Activated T-helper 1 cell treated with anti-CD3 and anti-CD28 coated beads, Interleukin-12 subunit alpha, Interleukin-12 subunit beta, Interleukin-2, Interleukin-4 antibody, amounts not matched to agents 30 ng/mL and 10 ng/mL and 1 ng/mL, durations not matched to agents 14 hours and 24 hours and 36 hours (primary cell): ENCODE measurements around the gene PLAAT4. TPM values are rescaled to one million over a fixed set of nuclear protein-coding genes. Genes with fewer than 3 reads are reported as not detected.
A peak's percentile ranks its signal among the peaks of the same experiment; 100 is the strongest.
"Not testable (repeated sequence)": the region's sequence is repeated elsewhere in the genome, so short reads cannot be mapped to it uniquely, and the experiment has no call there.

ENCODE experiments used
- DNase-seq: peaks from one replicate; pipeline ENCODE4 v3.0.0; 2021; ENCODE audit warnings: low spot score
- H3K27ac Mint-ChIP-seq: one replicate; pipeline ENCODE4 v1.8.0; 2021; ENCODE audit warnings: mild to moderate bottlenecking, mixed read lengths
- H3K27me3 Mint-ChIP-seq: one replicate; pipeline ENCODE4 v1.8.0; 2022; ENCODE audit warnings: mild to moderate bottlenecking, moderate library complexity, mixed read lengths; ENCODE audit not compliant: insufficient read depth
- H3K36me3 Mint-ChIP-seq: one replicate; pipeline ENCODE4 v1.8.0; 2021; ENCODE audit warnings: low read depth, mixed read lengths
- H3K4me1 Mint-ChIP-seq: one replicate; pipeline ENCODE4 v1.8.0; 2021; ENCODE audit warnings: low read depth, mixed read lengths
- H3K4me3 Mint-ChIP-seq: one replicate; pipeline ENCODE4 v1.8.0; 2021; ENCODE audit warnings: mild to moderate bottlenecking, moderate library complexity, mixed read lengths
- H3K9me3 Mint-ChIP-seq: one replicate; pipeline ENCODE4 v1.8.0; 2021; ENCODE audit warnings: mixed read lengths
- intact Hi-C: fragments of 100-400 bp; cut with micrococcal nuclease; formaldehyde crosslinking; loops from one replicate; pipeline ENCODE4 v1.15.1; 2024
- total RNA-seq: library from RNA; stranded (reverse); gene quantifications from 2 replicates; pipeline ENCODE4 v1.2.3, GENCODE V29; 2022

Gene PLAAT4
- total RNA-seq, 1 donor from 2014 or later, result 11.8 TPM

DNA sequence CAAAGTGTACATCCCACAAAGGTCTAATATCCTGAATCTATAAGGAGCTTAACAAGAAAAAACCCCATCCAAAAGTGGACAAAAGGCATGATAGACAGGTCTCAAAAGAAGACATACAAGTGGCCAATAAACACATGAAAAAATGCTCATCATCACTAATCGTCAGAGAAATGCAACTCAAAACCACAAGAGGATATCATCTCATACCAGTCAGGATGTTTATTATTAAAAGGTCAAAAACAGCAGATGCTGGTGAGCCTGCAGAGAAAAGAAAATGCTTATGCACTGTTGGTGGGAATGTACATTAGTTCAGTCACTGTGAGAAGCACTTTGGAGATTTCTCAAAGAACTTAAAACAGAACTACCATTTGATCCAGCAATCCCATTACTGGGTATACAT is 18.1 kb upstream of the PLAAT4 start:
- no peak overlapping the region for H3K4me3 Mint-ChIP-seq
- intact Hi-C loops, result no loop called here

DNA sequence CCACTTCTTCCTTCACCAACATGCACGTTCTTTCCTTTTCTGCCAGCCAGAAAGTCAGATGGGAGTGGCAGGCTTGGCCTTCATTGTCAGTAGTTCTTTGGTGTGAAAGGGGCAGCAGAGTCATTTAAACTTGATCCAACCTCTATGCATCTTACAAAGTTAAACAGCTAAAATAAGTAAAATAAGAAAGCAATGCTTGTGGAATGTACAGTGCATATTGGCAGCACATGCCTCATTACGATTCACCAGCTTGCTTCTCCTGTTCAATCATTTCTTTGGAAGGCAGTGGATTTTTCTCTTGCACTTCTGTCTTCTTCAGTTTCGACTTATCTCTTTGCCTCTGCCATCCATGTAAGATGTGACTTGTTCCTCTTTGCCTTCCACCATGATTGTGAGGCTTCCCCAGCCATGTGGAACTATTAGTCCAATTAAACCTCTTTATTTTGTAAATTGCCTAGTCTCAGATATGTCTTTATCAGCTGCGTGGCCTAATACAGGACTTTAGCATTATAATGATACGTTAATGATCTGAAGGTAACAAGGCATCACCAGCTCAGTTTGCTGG is 15.9 kb upstream of the PLAAT4 start:
- no peak overlapping the region for H3K4me3 Mint-ChIP-seq
- intact Hi-C loops, result no loop called here
- no peak overlapping the region for H3K27ac Mint-ChIP-seq
- peaks cover 12% of the 10 kb centered on the region for H3K27me3 Mint-ChIP-seq
- no peak for DNase-seq
- no peaks in the 10 kb centered on the region for H3K36me3 Mint-ChIP-seq
- peaks cover 12% of the 10 kb centered on the region for H3K4me1 Mint-ChIP-seq
- H3K9me3 Mint-ChIP-seq, result no peaks in the 10 kb centered on the region

More for the DNA sequence above, 18.1 kb upstream of the PLAAT4 start:
- Mint-ChIP-seq H3K27me3 (peaks cover 12% of the 10 kb centered on the region), H3K4me1 (peaks cover 12% of the 10 kb centered on the region), H3K36me3 (no peaks in the 10 kb centered on the region), H3K9me3 (no peaks in the 10 kb centered on the region), H3K27ac (no peak overlapping the region)
- DNase-seq, result no peak

DNA sequence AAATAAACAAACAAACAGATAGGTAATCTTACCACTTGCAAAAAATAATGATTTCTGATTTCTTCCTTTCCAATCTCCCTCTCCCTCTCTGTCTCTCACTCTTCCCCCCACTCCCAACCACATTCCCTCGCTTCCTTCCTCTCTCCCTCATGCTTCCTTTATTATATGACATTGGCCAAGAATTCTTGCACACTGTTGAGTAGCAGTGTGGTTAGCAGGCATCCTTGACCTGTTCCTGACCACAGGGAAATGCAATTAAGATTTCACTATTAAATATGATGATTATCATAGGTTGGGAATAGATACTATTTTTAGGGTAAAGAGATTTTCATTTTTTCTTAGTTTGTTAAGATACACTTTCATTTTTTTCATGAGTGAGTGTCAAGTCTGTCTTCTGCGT is 14.7 kb upstream of the PLAAT4 start:
- intact Hi-C loops, result no loop called here
- Mint-ChIP-seq H3K27me3 (peaks cover 12% of the 10 kb centered on the region), H3K36me3 (no peaks in the 10 kb centered on the region), H3K9me3 (no peaks in the 10 kb centered on the region), H3K27ac (no peak overlapping the region), H3K4me3 (no peak overlapping the region), H3K4me1 (peaks cover 12% of the 10 kb centered on the region)
- DNase-seq, result no peak

DNA sequence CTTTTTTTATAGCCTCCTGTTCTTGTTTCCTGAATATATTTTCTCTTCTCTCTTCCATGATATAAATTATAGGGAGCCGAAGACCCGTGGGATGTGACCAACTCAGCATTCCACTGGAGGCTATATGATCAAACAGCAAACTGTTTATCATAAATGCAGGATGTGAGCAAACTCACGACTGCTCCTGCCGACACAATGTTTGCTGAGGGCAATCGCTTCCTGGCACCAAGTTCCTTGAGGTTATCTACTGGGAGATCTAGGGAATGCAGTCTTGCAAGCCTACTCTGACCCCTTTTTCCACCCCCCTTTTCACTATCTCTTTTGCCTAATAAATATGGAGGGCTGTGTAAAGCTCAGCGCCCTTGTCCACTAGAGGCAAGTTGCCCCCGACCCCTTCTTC is 13.5 kb upstream of the PLAAT4 start:
- intact Hi-C loops, result no loop called here
- H3K36me3 Mint-ChIP-seq, result no peaks in the 10 kb centered on the region
- DNase-seq, result no peak
- H3K9me3 Mint-ChIP-seq, result no peaks in the 10 kb centered on the region
- peaks cover 12% of the 10 kb centered on the region for H3K27me3 Mint-ChIP-seq
- no peak overlapping the region for H3K27ac Mint-ChIP-seq
- no peak overlapping the region for H3K4me3 Mint-ChIP-seq
- H3K4me1 Mint-ChIP-seq, result peaks cover 10% of the 10 kb centered on the region

DNA sequence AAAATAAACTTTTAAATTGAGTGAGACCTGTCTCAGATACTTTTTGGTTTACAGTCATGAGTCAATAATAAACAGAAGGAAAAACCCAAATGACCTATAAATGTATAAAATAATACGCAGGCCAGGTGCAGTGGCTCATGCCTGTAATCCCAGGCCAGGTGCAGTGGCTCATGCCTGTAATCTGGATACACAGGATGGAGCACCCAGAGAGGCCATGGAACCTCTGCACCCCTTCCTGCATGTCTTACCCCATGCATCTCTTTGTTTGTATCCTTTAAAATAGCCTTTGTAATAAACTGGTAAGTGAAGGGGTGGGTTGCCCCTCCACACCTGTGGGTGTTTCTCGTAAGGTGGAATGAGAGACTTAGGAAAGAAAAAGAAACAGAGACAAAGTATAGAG is 8.9 kb upstream of the PLAAT4 start:
- Mint-ChIP-seq H3K4me3 (no peak overlapping the region), H3K36me3 (no peaks in the 10 kb centered on the region), H3K27me3 (peaks cover 5% of the 10 kb centered on the region), H3K4me1 (peaks cover 33% of the 10 kb centered on the region), H3K9me3 (no peaks in the 10 kb centered on the region), H3K27ac (no peak overlapping the region)
- intact Hi-C loops, result no loop called here
- no peak for DNase-seq

DNA sequence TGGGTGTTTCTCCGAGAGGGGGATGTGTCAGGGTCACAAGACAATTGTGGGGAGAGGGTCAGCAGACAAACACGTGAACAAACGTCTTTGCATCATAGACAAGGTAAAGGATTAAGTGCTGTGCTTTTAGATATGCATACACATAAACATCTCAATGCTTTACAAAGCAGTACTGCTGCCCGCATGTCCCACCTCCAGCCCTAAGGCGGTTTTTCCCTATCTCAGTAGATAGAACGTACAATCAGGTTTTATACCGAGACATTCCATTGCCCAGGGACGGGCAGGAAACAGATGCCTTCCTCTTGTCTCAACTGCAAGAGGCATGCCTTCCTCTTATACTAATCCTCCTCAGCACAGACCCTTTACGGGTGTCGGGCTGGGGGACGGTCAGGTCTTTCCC is 8.5 kb upstream of the PLAAT4 start:
- intact Hi-C loops, DNase-seq, H3K4me3 Mint-ChIP-seq, H3K9me3 Mint-ChIP-seq, H3K27ac Mint-ChIP-seq, H3K36me3 Mint-ChIP-seq, H3K27me3 Mint-ChIP-seq: not testable (repeated sequence)
- peaks cover 34% of the 10 kb centered on the region for H3K4me1 Mint-ChIP-seq

DNA sequence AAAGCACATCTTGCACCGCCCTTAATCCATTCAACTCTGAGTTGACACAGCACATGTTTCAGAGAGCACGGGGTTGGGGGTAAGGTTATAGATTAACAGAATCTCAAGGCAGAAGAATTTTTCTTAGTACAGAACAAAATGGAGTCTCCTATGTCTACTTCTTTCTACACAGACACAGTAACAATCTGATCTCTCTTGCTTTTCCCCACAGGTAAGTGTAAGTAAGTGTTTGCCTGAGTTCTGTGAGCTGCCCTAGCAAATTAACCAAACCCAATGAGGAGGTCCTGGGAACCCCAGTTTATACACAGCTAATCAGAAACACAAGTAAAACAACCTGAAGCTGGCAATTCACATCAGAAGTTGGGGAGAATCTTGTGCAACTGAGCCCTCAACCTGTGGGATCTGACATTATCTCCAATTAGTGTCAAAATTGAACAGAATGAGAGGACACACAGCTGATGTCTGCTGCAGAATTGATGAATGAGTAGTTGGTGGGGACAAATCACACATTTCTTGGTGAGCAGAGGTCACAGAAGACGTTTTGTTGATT is 7.8 kb upstream of the PLAAT4 start:
- intact Hi-C loops, H3K27me3 Mint-ChIP-seq, H3K27ac Mint-ChIP-seq, H3K9me3 Mint-ChIP-seq, H3K36me3 Mint-ChIP-seq, H3K4me3 Mint-ChIP-seq, DNase-seq: not testable (repeated sequence)
- peaks cover 40% of the 10 kb centered on the region for H3K4me1 Mint-ChIP-seq

DNA sequence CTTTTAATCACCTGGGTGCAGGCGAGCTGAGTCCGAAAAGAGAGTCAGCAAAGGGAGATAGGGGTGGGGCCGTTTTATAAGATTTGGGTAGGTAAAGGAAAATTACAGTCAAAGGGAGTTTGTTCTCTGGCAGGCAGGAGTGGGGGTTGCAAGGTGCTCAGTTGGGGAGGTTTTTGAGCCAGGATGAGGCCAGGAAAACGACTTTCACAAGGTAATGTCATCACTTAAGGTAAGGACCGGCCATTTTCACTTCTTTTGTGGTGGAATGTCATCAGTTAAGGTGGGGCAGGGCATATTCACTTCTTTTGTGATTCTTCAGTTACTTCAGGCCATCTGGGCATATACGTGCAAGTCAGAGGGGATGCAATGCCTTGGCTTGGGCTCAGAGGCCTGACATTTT is 7.2 kb upstream of the PLAAT4 start:
- H3K27me3 Mint-ChIP-seq, intact Hi-C loops, H3K4me3 Mint-ChIP-seq, DNase-seq, H3K36me3 Mint-ChIP-seq, H3K9me3 Mint-ChIP-seq, H3K27ac Mint-ChIP-seq: not testable (repeated sequence)
- H3K4me1 Mint-ChIP-seq, result peaks cover 46% of the 10 kb centered on the region

DNA sequence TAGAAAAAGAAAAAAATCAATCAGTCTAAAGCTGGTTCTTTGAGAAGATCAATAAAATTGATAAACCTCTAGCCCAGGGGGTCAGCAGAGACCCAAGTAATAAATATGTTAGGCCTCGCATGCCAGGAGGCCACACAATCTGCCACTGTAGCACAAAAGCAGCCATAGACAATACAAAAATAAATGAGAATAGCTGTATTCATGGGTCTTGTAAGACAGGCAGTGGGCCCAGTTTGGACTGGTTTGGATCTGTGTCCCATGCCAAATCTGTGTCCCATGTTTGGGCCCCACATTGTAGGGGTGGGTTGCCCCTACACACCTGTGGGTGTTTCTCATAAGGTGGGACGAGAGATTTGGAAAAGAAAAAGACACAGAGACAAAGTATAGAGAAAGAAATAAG is 6.6 kb upstream of the PLAAT4 start:
- Mint-ChIP-seq H3K4me3 (no peak overlapping the region), H3K9me3 (no peaks in the 10 kb centered on the region), H3K4me1 (peaks cover 51% of the 10 kb centered on the region), H3K36me3 (no peaks in the 10 kb centered on the region), H3K27me3 (no peaks in the 10 kb centered on the region), H3K27ac (no peak overlapping the region)
- intact Hi-C loops, result no loop called here
- no peak for DNase-seq

DNA sequence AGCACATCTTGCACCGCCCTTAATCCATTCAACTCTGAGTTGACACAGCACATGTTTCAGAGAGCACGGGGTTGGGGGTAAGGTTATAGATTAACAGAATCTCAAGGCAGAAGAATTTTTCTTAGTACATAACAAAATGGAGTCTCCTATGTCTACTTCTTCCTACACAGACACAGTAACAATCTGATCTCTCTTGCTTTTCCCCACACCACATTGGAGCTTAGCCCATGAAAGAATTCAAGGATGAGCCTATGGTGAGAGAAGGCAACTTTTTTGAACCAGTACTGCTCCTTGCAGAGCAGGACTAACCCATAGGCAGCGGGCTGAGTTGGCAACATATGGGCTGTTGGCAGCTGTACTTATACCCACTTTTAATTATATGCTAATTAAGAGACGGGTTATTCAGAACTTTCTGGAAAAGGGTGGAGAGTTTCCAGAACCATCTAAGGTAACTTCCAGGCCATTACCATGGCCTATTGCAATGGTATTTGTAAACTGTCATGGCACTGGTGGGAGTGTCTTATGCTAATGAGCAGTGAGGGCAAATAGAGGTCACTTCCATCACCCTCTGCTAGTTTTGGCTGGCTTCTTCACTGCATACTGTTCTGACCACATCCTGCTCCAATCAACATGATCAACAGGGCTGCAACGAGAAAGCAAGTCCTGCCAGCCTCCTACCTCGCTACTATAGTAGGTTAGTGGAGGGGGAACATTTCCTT is 5.4 kb upstream of the PLAAT4 start:
- Mint-ChIP-seq H3K4me1 (peaks cover 63% of the 10 kb centered on the region), H3K27ac (peak overlapping the region; percentile 65), H3K4me3 (peak overlapping the region; percentile 54)
- peak; percentile 66 for DNase-seq
- not testable (repeated sequence) for H3K9me3 Mint-ChIP-seq, H3K27me3 Mint-ChIP-seq, H3K36me3 Mint-ChIP-seq
- intact Hi-C loops, result loop anchor here (1.0 kb wide), 2 partner anchors 36 to 84 kb away; no protein-coding TSS in a partner anchor

DNA sequence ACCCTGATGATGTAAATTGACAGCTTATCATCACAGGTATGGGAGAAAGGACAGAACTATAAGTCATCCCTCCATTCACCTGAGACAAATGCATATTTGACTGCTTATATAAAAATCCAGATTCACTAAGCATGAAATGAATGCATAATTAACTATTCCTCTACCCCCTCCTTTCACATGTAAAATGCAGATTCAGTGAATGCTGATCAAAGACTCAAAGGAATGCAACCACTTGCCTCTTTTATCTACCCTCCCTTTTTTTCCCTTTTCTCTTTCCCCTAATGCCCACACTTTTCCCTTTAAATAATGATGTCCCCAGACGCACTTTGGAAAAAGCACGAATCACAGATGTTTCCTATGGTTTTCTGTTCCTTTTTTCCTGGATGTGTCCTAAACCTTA is 4.5 kb upstream of the PLAAT4 start:
- Mint-ChIP-seq H3K4me3 (no peak overlapping the region), H3K36me3 (no peaks in the 10 kb centered on the region), H3K4me1 (peaks cover 72% of the 10 kb centered on the region), H3K27ac (no peak overlapping the region), H3K9me3 (no peaks in the 10 kb centered on the region), H3K27me3 (no peaks in the 10 kb centered on the region)
- DNase-seq, result no peak
- intact Hi-C loops, result no loop called here

DNA sequence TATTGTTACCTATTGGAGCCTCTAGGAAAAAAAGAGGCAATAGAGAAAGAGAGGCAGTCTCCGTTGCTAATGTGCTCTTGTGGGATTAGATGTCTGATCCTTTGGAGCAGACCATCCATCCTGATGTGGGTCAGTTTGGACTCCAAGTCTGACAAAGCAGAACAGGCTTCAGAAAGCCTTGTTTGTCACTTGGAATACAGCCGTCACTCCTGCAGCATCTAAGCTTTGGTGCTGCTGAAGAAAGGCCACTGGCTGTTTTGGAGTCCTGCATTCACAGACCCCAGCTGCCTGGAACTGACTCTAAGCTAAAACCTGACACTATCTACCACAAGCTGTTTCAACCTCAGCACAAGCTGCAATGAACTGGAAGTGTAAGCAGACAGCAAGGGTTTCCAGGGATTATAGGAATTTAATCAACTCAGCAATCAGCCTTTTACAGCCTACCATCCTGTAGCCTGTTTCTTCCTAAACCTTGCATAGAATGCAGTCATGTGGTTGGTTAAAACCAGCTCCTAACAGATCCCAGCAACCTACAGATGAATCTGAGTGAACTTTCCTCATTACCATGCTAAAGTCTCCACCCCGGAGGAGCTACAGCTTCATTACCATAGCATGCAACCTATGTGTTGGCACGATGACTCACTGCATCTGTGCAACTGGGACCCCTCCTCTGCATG is 3.7 kb upstream of the PLAAT4 start:
- H3K4me1 Mint-ChIP-seq, result peaks cover 80% of the 10 kb centered on the region
- no peaks in the 10 kb centered on the region for H3K36me3 Mint-ChIP-seq
- H3K27ac Mint-ChIP-seq, result no peak overlapping the region
- H3K9me3 Mint-ChIP-seq, result no peaks in the 10 kb centered on the region
- no peak overlapping the region for H3K4me3 Mint-ChIP-seq
- intact Hi-C loops, result no loop called here
- DNase-seq, result no peak
- H3K27me3 Mint-ChIP-seq, result no peaks in the 10 kb centered on the region

DNA sequence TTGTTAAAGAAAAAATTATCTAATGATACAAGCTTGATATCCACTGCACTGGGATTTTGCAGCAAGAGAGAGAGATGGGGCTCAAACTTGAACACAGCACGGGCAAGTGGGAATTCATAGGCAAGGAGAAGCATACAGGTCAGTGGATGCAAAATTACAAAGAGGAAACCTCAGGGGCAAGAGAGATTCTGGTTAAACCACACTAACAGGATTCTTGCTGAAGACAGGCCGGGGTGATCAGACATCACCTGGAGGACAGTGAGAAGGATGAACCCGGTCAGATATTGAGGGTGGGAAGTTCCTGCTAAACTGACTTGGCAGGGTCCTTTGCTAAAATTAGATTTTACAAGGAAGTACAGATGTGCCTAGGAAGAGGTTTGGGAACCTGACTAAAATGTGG is 2.5 kb upstream of the PLAAT4 start:
- Mint-ChIP-seq H3K27ac (no peak overlapping the region), H3K36me3 (peaks cover 3% of the 10 kb centered on the region), H3K4me1 (peaks cover 88% of the 10 kb centered on the region), H3K4me3 (no peak overlapping the region), H3K27me3 (no peaks in the 10 kb centered on the region), H3K9me3 (no peaks in the 10 kb centered on the region)
- intact Hi-C loops, result no loop called here
- DNase-seq, result no peak
